ENCODE results near the gene DCHS1.

Gene DCHS1

GRCh38 chr11:6647836-6648235, 7.8 kb downstream of the DCHS1 start:
- no peak for DNase-seq (ENCODE audit: low read depth in 2 of 2)

- no peak for DNase-seq (ENCODE audit: low read depth in 2 of 2)
Measured at GRCh38 chr11:6646918-6647679, 8.5 kb downstream of the DCHS1 start.

GRCh38 chr11:6646576-6646917, 9.1 kb downstream of the DCHS1 start:
- DNase-seq (ENCODE audit: low read depth in 2 of 2), result no peak

GRCh38 chr11:6646071-6646470, 9.5 kb downstream of the DCHS1 start:
- no peak for DNase-seq (ENCODE audit: low read depth in 2 of 2)

- DNase-seq (ENCODE audit: low read depth in 2 of 2), result no peak
Measured at GRCh38 chr11:6642957-6643356, 12.7 kb downstream of the DCHS1 start.

- no peak for DNase-seq (ENCODE audit: low read depth in 2 of 2)
Measured at GRCh38 chr11:6640985-6641701, 14.5 kb downstream of the DCHS1 start.

GRCh38 chr11:6640036-6640984, 15.3 kb downstream of the DCHS1 start:
- DNase-seq (ENCODE audit: low read depth in 2 of 2), result no peak

GRCh38 chr11:6638429-6638828, 17.2 kb downstream of the DCHS1 start:
- DNase-seq (ENCODE audit: low read depth in 2 of 2), result no peak

- no peak for DNase-seq (ENCODE audit: low read depth in 2 of 2)
Measured at GRCh38 chr11:6637871-6638270, 17.7 kb downstream of the DCHS1 start.

- no peak for DNase-seq (ENCODE audit: low read depth in 2 of 2)
Measured at GRCh38 chr11:6636480-6636879, 19.1 kb downstream of the DCHS1 start.

- DNase-seq (ENCODE audit: low read depth in 2 of 2), result no peak
Measured at GRCh38 chr11:6635082-6635932, 20.3 kb downstream of the DCHS1 start.

- DNase-seq (ENCODE audit: low read depth in 2 of 2), result no peak
Measured at GRCh38 chr11:6634534-6634933, 21.1 kb downstream of the DCHS1 start.

GRCh38 chr11:6633422-6634408, 21.9 kb downstream of the DCHS1 start:
- DNase-seq (ENCODE audit: low read depth in 2 of 2), result no peak

GRCh38 chr11:6632116-6633073, 23.2 kb downstream of the DCHS1 start:
- no peak for DNase-seq (ENCODE audit: low read depth in 2 of 2)

- no peak for DNase-seq (ENCODE audit: low read depth in 2 of 2)
Measured at GRCh38 chr11:6631361-6631890, 24.2 kb downstream of the DCHS1 start.

- no peak for DNase-seq (ENCODE audit: low read depth in 2 of 2)
Measured at GRCh38 chr11:6630632-6631291, 24.8 kb downstream of the DCHS1 start.

- no peak for DNase-seq (ENCODE audit: low read depth in 2 of 2)
Measured at GRCh38 chr11:6629892-6630631, 25.5 kb downstream of the DCHS1 start.

- DNase-seq (ENCODE audit: low read depth in 2 of 2), result no peak
Measured at GRCh38 chr11:6629573-6629891, 26.1 kb downstream of the DCHS1 start.

Data from stimulated activated CD8-positive, alpha-beta memory T cell treated with anti-CD3 and anti-CD28 coated beads, Interleukin-7, amount 100 ng/mL, for 1 hour (primary cell).